SK-N-SH (cell line): ENCODE results near the gene TBC1D12. TPM values are rescaled to one million over a fixed set of nuclear protein-coding genes. Genes with fewer than 3 reads are reported as not detected.
A peak's percentile ranks its signal among the peaks of the same experiment; 100 is the strongest.

Source experiments
- CTCF ChIA-PET: fragments of 300-600, 350-600 bp; formaldehyde crosslinking; extraction: SDS; loops from one replicate; lab custom pipeline; 2021; lab: Yijun Ruan, JAX
- POLR2A ChIA-PET: fragments of 350-600 bp; sonication (Branson Sonifier 250); formaldehyde crosslinking; extraction: SDS; loops from one replicate; lab custom pipeline; 2020; ENCODE audit warnings: antibody characterized with exemption, inconsistent platforms; lab: Yijun Ruan, JAX
- DNase-seq: peaks from one replicate; pipeline ENCODE4 v3.0.0; 2012
- H2AFZ ChIP-seq: fragments of 200-600 bp; sonication (generic); 2 replicates; pipeline ENCODE4 v1.8.1; 2016; ENCODE audit warnings: antibody characterized with exemption, mild to moderate bottlenecking, low read depth
- H3F3A ChIP-seq: fragments of 200-600 bp; sonication (generic); replicated peaks from 2 replicates; pipeline ENCODE3; 2016; ENCODE audit warnings: antibody characterized with exemption, mild to moderate bottlenecking; ENCODE audit not compliant: insufficient read depth
- H3K27ac ChIP-seq, 2 experiments: fragments of 200-500 bp in 1 of 2; fragments of 200-600 bp in 1 of 2; sonication (Bioruptor generic) in 1 of 2; sonication (generic), shearing (Covaris generic) in 1 of 2; 2 replicates each; pipeline versions ENCODE4 v1.5.1 to v1.6.1; 2014 to 2016; ENCODE audit warnings: low read depth in 2 of 2, inconsistent platforms in 1 of 2, low read length in 1 of 2, mild to moderate bottlenecking in 1 of 2, mixed read lengths in 1 of 2
- H3K27me3 ChIP-seq: fragments of 200-600 bp; sonication (generic), shearing (Covaris generic); 2 replicates; pipeline ENCODE4 v1.6.1; 2016; ENCODE audit warnings: mixed run types; ENCODE audit not compliant: insufficient read depth
- H3K36me3 ChIP-seq, 2 experiments: fragments of 200-500 bp in 1 of 2; fragments of 200-600 bp in 1 of 2; sonication (Bioruptor generic) in 1 of 2; sonication (generic) in 1 of 2; replicated peaks in 1 of 2; 2 replicates each; pipeline versions ENCODE3 to v1.5.1; 2014 to 2016; ENCODE audit warnings: low read length in 1 of 2, mild to moderate bottlenecking in 1 of 2; ENCODE audit not compliant: insufficient read depth in 2 of 2, control insufficient read depth in 1 of 2
- H3K4me1 ChIP-seq, 2 experiments: fragments of 200-500 bp in 1 of 2; fragments of 200-600 bp in 1 of 2; sonication (Bioruptor generic) in 1 of 2; sonication (generic), shearing (Covaris generic) in 1 of 2; 2 replicates each; pipeline versions ENCODE4 v1.5.1 to v1.6.1; 2014 to 2016; ENCODE audit warnings: low read depth in 1 of 2, low read length in 1 of 2, mixed run types in 1 of 2; ENCODE audit not compliant: insufficient read depth in 2 of 2, control insufficient read depth in 1 of 2
- H3K4me2 ChIP-seq: fragments of 200-600 bp; sonication (generic), shearing (Covaris generic); 2 replicates; pipeline ENCODE4 v1.6.1; 2017; ENCODE audit warnings: mixed run types
- H3K4me3 ChIP-seq, 2 experiments: fragments of 200-500 bp in 1 of 2; fragments of 200-600 bp in 1 of 2; sonication (Bioruptor generic) in 1 of 2; sonication (generic), shearing (Covaris generic) in 1 of 2; 2 replicates each; pipeline versions ENCODE4 v1.5.1 to v1.8.1; 2014 to 2016; ENCODE audit warnings: low read depth in 2 of 2, inconsistent platforms in 1 of 2, low read length in 1 of 2, mild to moderate bottlenecking in 1 of 2, mixed read lengths in 1 of 2, moderate library complexity in 1 of 2
- H3K79me2 ChIP-seq: fragments of 200-600 bp; sonication (generic); 2 replicates; pipeline ENCODE4 v1.8.1; 2017; ENCODE audit warnings: mild to moderate bottlenecking; ENCODE audit not compliant: insufficient read depth
- H3K9ac ChIP-seq: fragments of 200-600 bp; sonication (generic); 2 replicates; pipeline ENCODE4 v1.6.1; 2017; ENCODE audit warnings: mixed run types
- H3K9me2 ChIP-seq: fragments of 200-600 bp; sonication (generic); 2 replicates; pipeline ENCODE4 v1.6.1; 2017; ENCODE audit warnings: mixed run types
- H3K9me3 ChIP-seq: fragments of 200-600 bp; sonication (generic); 2 replicates; pipeline ENCODE4 v1.6.1; 2017; ENCODE audit warnings: mixed run types, mild to moderate bottlenecking, moderate library complexity
- H4K20me1 ChIP-seq: fragments of 200-600 bp; sonication (generic); 2 replicates; pipeline ENCODE4 v1.6.1; 2017; ENCODE audit warnings: mild to moderate bottlenecking, mixed run types; ENCODE audit not compliant: insufficient read depth
- CHD2 ChIP-seq: fragments of 150-350 bp; IDR thresholded peaks from 2 replicates; pipeline ENCODE4 v1.6.1; 2018; ENCODE audit warnings: low read length; ENCODE audit not compliant: partially characterized antibody
- ELF1 ChIP-seq: IDR thresholded peaks from 2 replicates; pipeline ENCODE4 v1.4.0; 2012
- EP300 ChIP-seq, 2 experiments: IDR thresholded peaks; 2 replicates each; pipeline versions ENCODE4 v1.4.0 to v1.6.1; 2012; ENCODE audit warnings: borderline replicate concordance in 1 of 2, low read depth in 1 of 2, low read length in 1 of 2
- EZH2phosphoT487 ChIP-seq: fragments of 200-600 bp; sonication (generic); IDR thresholded peaks from 2 replicates; pipeline ENCODE4 v1.6.1; 2017; ENCODE audit warnings: low read depth, mixed run types, mild to moderate bottlenecking, antibody characterized with exemption, moderate library complexity, borderline replicate concordance
- FOSL2 ChIP-seq: IDR thresholded peaks from 2 replicates; pipeline ENCODE4 v1.4.0; 2012; ENCODE audit warnings: low read depth, mild to moderate bottlenecking, moderate library complexity, borderline replicate concordance
- FOXJ3 ChIP-seq: sonication (generic); formaldehyde crosslinking; IDR thresholded peaks from 2 replicates; pipeline ENCODE4 v1.5.1; 2020; ENCODE audit warnings: mild to moderate bottlenecking, missing genetic modification reagents
- GABPA ChIP-seq: IDR thresholded peaks from 2 replicates; pipeline ENCODE4 v1.4.0; 2012; ENCODE audit warnings: low read depth, mild to moderate bottlenecking
- NRF1 ChIP-seq: IDR thresholded peaks from 2 replicates; pipeline ENCODE4 v1.6.1; 2012; ENCODE audit warnings: low read depth, mild to moderate bottlenecking, low read length
- RAD21 ChIP-seq: IDR thresholded peaks from 2 replicates; pipeline ENCODE4 v1.6.1; 2012; ENCODE audit warnings: mild to moderate bottlenecking, low read length
- RCOR1 ChIP-seq: fragments of 150-350 bp; IDR thresholded peaks from 2 replicates; pipeline ENCODE4 v1.6.1; 2017; ENCODE audit warnings: antibody characterized with exemption, low read length
- RFX5 ChIP-seq: IDR thresholded peaks from 2 replicates; pipeline ENCODE4 v1.6.1; 2012; ENCODE audit warnings: mild to moderate bottlenecking, improper control_type of control experiment, low read length
- SMC3 ChIP-seq: IDR thresholded peaks from 2 replicates; pipeline ENCODE4 v1.6.1; 2012; ENCODE audit warnings: low read depth, low read length, improper control_type of control experiment
- TCF12 ChIP-seq: IDR thresholded peaks from 2 replicates; pipeline ENCODE4 v1.4.0; 2012
- YY1 ChIP-seq: IDR thresholded peaks from 2 replicates; pipeline ENCODE4 v1.4.0; 2012; ENCODE audit warnings: low read depth, mild to moderate bottlenecking
- WGBS: methylation state at CpG from one replicate; pipeline ENCODE4 v1.1.6; 2017; ENCODE audit warnings: low lambda C conversion rate; 5-methylcytosine and 5-hydroxymethylcytosine counted together
- polyA plus RNA-seq, 3 experiments: library from polyadenylated mRNA; depleted of rRNA; stranded (reverse); fragments of >200 nt; gene quantifications; 2 replicates each; pipeline ENCODE4 v1.2.3, GENCODE V29; 2012
- TF ChIP-seq, protein P1 (sequence below): fragments of 150-350 bp; IDR thresholded peaks from 2 replicates; pipeline ENCODE4 v1.6.1; 2017; ENCODE audit warnings: antibody characterized with exemption, low read length, low read depth, borderline replicate concordance

The TBC1D12 gene
- polyA plus RNA-seq, 1 of the 3 experiments (the other 2 are of a cell fraction): 1.8 TPM

- Histone ChIP-seq H3F3A (peaks cover 5% of the 10 kb centered on the region), H3K27me3 (no peaks in the 10 kb centered on the region), H3K4me3 (no peak overlapping the region), H3K4me2 (no peak overlapping the region), H3K9me2 (no peaks in the 10 kb centered on the region; the same call in 1 of the 2 replicates), H4K20me1 (no peaks in the 10 kb centered on the region), H3K9ac (no peak overlapping the region), H3K79me2 (peaks cover 33% of the 10 kb centered on the region), H2AFZ (no peak overlapping the region), H3K27ac (no peak overlapping the region), H3K36me3 (no peaks in the 10 kb centered on the region), H3K9me3 (0 out of 2 replicates have a peak, but pooled peaks cover 4% of the 10 kb centered on the region), H3K4me1 (peaks cover 3 to 10% of the 10 kb centered on the region in 2 experiments; a peak in 2 of 4 replicates)
- TF ChIP-seq EP300 (IDR thresholded peaks at IDR 0.05; ENCODE audit: borderline replicate concordance in 1 of 2, low read depth in 1 of 2, low read length in 1 of 2) (no peak), RAD21 (no peak), ELF1 (no peak), TCF12 (no peak), RCOR1 (no peak), CHD2 (no peak)
- TF ChIP-seq, protein P1, sequence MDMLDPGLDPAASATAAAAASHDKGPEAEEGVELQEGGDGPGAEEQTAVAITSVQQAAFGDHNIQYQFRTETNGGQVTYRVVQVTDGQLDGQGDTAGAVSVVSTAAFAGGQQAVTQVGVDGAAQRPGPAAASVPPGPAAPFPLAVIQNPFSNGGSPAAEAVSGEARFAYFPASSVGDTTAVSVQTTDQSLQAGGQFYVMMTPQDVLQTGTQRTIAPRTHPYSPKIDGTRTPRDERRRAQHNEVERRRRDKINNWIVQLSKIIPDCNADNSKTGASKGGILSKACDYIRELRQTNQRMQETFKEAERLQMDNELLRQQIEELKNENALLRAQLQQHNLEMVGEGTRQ: no peak
- POLR2A ChIA-PET: no interaction called here
- CTCF ChIA-PET: interaction anchor here (0.8 to 7.1 kb wide), 4 partner anchors 10 to 119 kb away, joined by 3 to 63 read pairs (median 4); no protein-coding TSS in a partner anchor
- no peak for DNase-seq
These were observed 37.8 kb downstream of the TBC1D12 start for GRCh38 chr10:94440096-94440495.

DNA sequence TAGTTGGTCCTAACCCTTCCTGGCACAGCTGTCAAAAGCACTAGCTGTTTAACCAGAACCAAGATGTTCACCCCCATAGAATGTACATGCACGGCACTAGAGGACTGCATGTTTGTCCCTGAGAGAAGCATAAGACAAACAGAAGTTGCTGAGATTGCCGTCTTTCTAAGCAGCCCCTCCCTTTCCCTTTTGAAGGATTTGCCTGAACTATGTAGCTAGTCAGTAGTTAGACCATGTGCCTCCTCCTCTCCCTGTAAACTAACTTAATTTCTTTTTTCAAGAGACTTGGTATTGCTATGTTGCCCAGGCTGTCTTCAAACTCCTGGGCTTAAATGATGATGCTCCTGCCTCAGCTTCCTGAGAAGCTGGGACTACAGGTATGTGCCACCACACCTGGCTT, 40.7 kb downstream of the TBC1D12 start:
- CTCF ChIA-PET: interaction anchor here (1.2 to 7.1 kb wide), 9 partner anchors 8 to 526 kb away, joined by 3 to 63 read pairs (median 8); no protein-coding TSS in a partner anchor

More for the DNA sequence above, 40.7 kb downstream of the TBC1D12 start:
- peaks cover 9% of the 10 kb centered on the region for H3K79me2 ChIP-seq
- TF ChIP-seq CHD2: no peak
- no peak for TF ChIP-seq FOXJ3 (CRISPR knock-in tag)
- no peak for TF ChIP-seq RFX5
- no peak for TF ChIP-seq EP300 (IDR thresholded peaks at IDR 0.05; ENCODE audit: borderline replicate concordance in 1 of 2, low read depth in 1 of 2, low read length in 1 of 2)
- no peak for TF ChIP-seq SMC3
- no peak for TF ChIP-seq GABPA
- no peak for TF ChIP-seq EZH2phosphoT487
- no peak for TF ChIP-seq NRF1
- TF ChIP-seq ELF1: no peak
- TF ChIP-seq RAD21: no peak
- TF ChIP-seq FOSL2: no peak
- no peak for TF ChIP-seq TCF12
- TF ChIP-seq YY1: no peak
- H3K27ac ChIP-seq: peak overlapping the region; percentile 18 to 23; a peak in 2 of 4 replicates
- POLR2A ChIA-PET: no interaction called here
- no peaks in the 10 kb centered on the region for H3K36me3 ChIP-seq
- no peak overlapping the region for H2AFZ ChIP-seq
- no peaks in the 10 kb centered on the region for H3K27me3 ChIP-seq
- H3K9me2 ChIP-seq: no peaks in the 10 kb centered on the region
- no peak overlapping the region for H3K4me2 ChIP-seq
- no peaks in the 10 kb centered on the region for H3K9me3 ChIP-seq
- no peak overlapping the region for H3K4me3 ChIP-seq
- H3K9ac ChIP-seq: no peak overlapping the region
- H3K4me1 ChIP-seq: peaks cover 3 to 10% of the 10 kb centered on the region in 2 experiments; a peak in 2 of 4 replicates
- DNase-seq: no peak
- no peaks in the 10 kb centered on the region for H4K20me1 ChIP-seq
- WGBS: 90% methylated on average over 2 of the region's 2 CpGs
- H3F3A ChIP-seq: peaks cover 5% of the 10 kb centered on the region
